ENCODE results near the gene NEDD8.

NEDD8 gene

DNA sequence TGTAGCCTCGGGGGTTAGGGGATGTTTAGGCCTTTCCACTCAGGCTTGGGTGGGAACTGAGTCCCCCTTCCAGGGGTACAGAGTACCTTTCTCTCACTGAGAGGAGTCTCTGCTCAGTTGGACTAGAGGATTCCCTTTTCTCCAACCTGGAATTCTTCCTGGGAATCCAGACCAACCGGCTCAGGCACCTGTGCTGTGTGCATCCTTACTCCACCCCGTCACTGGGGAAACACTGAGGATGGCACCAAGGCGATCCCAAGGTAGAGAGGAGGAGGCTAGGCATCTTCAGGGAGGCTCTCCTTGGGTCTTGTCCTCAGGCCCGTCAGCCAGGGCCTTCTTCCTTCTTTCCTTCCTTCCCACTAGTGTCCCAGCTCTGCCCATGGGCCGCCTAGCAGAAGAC is 31.7 kb upstream of the NEDD8 start:
- DNase-seq (ENCODE audit: low spot score): no peak

DNA sequence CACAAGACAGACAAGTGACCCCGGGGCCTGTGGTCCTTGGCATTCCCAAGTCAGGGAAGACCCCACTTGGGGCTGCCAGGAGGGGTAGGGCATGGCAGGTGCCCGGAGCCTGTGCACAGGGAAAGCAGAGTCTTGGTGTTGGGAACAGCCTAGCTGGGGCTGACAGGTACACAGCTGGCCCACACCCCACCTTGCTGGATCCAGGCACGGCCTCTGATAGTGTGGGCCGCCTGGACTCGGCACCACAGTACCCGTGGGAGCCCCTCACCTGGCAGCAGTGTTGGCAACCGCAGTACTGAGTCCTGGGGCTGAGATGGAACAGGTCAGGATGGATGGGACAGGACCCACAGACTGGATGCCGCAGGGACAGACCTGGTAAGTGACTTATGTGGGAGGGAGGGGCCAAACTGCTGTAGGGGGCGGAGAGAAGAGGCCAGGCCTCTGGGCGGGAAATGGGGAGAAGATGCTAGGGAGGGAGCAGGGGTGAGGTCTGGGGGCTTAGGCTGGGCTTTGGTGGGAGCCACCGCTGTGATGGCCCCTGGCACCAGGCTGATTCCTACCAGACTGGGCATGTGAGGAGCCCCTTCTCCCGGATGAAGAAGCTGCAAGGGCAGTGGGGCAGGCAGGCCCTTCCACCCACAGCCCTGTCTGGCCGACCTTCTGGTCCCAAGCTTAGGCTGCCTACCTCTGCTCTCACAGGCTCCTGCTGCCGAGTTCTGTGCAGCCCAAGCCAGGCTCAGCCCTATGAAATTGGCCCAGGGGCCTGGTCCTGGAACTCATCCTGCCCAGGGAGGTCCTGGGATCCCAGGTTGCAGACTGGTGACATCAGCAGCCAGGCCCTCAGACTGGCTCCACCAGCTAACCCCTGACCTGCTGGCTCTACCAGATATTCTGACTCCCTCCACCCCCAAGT is 30.9 kb upstream of the NEDD8 start, which contains the start of gene TGM1:
Gene TGM1 (minus strand): TSS at position 357 of the 913 bp plus-strand sequence. CDS start 825 bp downstream, outside the sequence.
- DNase-seq (ENCODE audit: low spot score): no peak

DNA sequence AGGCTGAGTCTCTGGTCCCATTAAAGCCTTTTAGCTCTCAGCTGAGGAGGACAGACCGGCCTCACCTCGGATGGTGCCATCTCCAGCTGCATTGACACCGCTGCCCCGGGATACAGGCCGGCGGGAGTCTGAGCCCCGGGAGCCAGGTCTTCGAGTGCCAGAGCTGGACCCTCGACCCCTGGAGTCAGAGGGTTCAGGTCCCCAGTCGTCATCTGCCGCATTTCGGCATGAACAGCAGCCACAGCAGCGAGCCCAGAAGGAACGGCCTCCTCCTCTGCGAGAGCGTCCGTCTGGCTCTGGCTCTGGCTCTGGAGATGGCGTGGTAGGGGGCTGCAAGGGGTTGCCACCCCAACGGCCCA is 29.8 kb upstream of the NEDD8 start:
- no peak for DNase-seq (ENCODE audit: low spot score)

DNA sequence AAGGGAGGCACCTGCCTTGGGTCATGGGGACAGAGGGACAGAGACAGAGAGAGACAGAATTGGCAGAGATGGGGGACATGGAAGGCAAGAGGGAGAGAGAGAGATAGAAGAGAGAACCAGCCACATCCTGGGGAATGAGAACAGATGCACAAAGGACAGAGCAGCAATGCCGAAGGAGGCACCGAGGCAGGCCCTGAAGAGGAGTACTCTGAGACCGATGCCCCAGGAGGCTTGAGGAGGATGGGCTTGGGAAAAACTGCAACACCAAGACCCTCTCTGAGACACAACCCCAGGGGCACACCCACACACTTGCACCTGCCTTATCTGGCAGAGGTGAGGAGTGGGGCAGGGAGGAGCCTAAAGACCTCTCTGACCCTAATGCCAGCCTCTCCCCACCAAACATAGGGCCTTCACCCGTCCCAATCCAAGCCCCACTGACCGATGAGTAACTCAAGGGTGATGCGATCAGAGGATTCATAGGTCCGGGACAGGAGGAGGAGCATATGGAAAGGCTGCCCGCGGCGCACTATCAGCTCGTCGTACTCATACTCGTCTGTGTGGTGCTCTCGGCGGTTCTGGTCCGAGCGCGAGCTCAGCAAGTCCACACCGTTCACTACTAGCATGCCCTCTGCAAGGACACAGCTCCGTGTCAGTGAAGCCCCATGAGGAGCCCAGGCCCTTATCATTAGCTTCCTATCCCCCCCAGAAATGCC is 29.2 kb upstream of the NEDD8 start:
- no peak for DNase-seq (ENCODE audit: low spot score)

GRCh38 chr14:24260780-24261157 is 28.6 kb upstream of the NEDD8 start:
- DNase-seq (ENCODE audit: low spot score): no peak

- DNase-seq (ENCODE audit: low spot score): no peak
These were observed 28.0 kb upstream of the NEDD8 start for GRCh38 chr14:24260026-24260779.

DNA sequence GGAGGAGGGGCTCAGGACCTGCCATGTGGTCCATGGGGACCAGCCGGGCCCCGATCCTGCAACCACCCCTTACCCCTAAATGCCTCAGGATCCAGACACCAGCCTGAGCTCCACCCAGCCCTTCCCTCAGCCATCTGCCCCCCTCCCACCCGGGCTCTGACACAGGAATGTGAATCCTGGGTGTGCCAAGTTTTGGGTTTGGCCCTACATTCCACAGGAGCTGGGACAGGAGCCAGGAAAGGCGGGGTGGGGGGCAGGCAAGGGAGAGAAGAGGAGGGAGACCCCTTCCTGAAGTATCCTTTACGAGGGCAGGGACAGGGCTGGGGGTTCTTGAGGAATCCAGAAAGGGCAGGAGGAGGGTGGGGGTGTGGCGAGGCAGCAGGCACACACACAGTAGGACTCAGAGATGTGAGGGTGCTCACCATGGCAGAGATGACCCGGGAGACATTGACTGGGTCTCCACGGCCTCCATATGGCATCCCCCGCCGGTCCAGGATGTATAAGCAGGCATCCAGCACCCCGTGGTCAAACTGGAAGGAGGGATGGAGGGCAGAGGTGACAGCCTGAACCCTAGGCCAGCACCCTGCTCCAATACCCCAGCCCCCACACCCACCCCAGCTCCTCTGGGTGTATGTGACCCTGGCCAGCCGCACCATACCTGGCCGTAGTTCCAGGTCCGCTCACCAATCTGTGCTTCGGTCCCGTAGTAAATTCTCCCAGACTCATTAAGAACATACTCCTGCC is 27.3 kb upstream of the NEDD8 start:
- DNase-seq (ENCODE audit: low spot score): no peak

GRCh38 chr14:24258548-24259265 is 26.5 kb upstream of the NEDD8 start:
- DNase-seq (ENCODE audit: low spot score): no peak

GRCh38 chr14:24258119-24258518 is 26.0 kb upstream of the NEDD8 start:
- DNase-seq (ENCODE audit: low spot score): no peak

GRCh38 chr14:24256960-24257359 is 24.8 kb upstream of the NEDD8 start:
- DNase-seq (ENCODE audit: low spot score): no peak

- no peak for DNase-seq (ENCODE audit: low spot score)
These were observed 24.0 kb upstream of the NEDD8 start for GRCh38 chr14:24255931-24256711.

DNA sequence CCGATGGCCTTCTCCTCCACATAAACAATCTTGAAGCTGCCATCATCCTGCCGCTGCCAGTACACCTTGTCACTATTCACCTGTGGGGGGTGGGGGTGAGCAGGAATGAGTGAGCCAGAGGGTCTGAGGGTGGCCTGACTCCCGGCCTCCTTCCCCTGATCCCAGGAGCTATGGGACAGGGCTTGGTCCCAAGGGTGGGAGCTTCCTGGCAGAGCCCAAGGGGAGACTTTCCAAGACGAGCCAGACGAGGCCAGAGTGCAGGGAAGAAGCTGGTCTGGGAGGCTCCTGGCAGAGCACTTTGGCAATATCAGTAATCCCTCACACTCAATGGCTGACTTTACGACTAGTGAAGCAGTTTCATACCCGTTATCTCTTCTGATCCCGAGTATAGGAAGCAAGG is 23.3 kb upstream of the NEDD8 start:
- no peak for DNase-seq (ENCODE audit: low spot score)

DNA sequence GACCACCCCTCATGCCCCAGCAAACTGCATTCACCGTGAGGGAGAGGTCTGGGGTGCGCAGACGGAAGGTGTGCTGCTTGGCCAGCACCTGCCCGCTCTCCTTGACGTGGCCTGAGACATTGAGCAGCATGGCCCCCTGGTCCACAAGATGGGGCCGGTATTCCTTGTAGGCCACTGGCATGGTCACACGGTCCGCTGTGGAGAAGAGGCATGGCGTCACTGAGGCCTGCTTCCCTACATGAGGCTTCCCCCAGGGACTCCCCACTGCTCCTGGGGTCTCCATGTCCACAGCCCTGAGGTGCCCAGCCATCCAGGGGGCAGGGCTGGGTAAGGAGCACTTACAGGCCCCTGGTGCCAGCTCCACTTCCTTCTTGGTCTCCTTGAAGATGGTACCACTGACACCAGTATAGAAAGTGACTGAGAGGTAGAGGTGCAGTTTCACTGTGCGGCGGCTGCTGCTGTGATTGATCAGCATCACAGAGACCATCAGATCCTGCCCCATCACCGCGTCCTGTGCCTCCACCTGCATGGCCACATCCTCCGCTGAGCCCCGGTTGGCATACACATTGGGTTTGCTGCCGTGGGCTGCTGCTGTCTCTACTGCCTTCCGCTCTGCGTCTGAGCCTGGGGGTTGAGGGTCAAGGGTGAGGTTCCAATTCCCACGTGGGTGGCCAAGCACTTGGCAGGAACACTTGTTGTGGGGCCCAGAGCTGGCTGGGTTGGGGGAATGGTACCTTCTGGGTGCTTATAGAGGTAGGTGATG is 22.6 kb upstream of the NEDD8 start:
- DNase-seq (ENCODE audit: low spot score): no peak

DNA sequence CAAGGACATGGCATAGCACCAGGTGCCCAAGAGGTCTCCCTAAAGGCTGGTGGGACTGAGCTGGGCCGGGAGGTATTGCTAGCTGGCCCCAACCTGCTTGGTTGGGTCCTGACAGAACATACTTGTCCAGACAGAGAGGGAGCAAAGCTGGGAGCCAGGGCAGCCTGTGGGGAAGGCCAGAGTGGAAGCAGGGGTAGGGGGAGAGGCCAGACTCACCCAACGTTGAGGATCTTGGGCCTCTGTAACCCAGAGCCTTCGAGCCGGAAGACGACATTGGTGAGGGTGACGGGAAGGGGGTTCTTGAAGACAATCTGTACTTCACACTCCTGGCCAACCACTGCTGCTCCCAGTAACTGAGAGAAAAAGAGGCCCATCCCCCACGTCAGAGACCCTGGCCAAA is 21.8 kb upstream of the NEDD8 start:
- DNase-seq (ENCODE audit: low spot score): no peak

DNA sequence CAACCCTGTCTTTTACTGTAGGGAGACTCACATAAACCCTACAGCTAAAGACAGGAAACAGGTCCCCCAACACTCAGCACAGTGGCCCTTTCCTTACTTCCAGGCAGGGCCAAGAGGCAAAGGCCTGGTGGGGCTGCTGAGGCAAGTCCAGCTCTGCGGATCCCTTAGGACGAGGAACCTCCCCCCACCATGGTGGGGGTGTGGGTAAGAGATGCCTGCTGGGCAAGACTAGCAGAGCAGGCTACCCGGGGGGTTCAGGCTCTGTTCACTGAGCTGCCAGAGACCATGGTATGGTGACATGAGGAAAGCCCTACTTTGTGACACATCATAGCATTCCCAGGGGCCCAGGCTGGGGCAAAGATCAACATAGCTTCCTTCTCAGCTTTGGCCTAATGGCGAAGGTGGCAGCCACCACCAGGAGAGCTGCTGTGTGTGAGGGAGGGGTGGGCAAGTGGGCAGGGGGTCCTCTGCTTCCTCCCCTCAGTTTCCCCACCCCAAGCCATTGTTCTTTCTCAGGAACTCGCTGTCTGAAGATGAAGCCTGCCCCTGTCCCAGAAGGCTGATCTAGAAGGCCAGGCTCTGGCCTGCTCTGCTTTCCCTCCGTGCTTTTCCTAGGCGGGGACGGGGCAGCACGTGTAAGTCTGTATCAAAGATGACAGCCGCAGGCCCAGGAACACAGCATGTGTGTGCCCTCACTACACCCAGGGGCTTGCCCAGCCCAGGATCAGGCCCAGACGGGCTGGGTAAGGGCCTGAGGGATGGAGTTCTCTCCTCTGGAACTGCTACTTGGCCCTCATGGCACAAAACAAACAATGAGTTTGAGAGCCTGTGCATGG is 20.3 kb upstream of the NEDD8 start:
- no peak for DNase-seq (ENCODE audit: low spot score)

DNA sequence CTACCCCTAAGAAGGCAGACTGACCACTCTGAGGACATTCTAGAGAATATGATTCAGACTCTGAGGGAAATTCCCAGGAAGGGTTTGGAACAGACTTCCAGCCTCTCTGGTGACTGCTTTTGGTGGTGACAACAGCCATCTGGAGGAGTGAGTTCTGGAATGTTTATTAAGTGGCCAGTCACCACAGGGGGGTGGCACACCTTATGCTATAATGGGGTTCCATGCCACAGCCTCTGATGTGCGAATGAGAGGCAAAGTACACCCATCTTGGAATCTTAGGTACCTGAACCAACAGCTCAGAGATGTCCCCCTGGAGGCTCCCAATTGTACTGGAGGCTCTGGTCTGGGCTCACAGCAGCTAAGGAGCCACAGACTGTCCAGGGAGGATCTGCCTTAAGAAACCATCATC is 19.7 kb upstream of the NEDD8 start:
- no peak for DNase-seq (ENCODE audit: low spot score)

GRCh38 chr14:24250354-24250753 is 18.2 kb upstream of the NEDD8 start:
- DNase-seq (ENCODE audit: low spot score): no peak

DNA sequence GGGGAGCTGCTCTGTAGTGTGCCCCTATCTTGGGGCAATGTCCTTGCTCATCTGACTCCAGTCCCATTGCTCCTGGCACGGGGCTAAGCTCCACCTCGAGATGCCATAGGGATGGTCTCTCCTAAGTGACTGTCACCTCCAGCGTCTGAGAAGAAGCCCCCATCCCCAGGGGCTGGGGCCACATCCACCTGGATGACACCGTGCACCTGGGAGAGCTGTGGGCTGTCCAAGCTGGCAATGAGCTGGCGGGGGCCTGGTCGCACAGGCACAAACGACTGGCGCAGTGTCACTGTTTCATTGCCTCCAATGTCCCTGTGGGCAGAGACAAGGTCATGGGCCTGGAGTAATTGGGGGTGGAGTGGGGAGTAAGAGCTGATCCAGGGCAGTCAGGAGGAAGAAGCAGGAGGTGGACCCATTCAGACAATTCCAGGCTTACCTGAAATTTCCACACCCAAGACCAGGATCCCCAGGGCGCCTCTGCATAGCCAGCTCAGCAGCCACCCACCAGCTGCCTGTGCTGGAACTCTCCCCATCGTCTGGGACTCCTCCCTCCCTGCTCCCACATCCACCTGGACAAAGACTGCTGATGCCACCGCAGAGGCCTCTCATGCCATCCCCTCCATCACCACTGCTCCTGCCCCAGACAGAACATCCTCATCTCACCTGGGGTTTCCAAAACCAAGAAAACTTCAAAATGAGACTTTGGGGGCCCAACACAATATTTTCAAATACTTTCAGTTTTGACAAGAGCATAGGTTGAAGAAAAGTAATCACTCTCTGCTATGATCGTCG is 17.3 kb upstream of the NEDD8 start:
- no peak for DNase-seq (ENCODE audit: low spot score)

Data from RKO (cell line).